Calu3 (cell line): Measurements from ENCODE around the gene ARID3B. TPM values are rescaled to one million over a fixed set of nuclear protein-coding genes. Genes with fewer than 3 reads are reported as not detected.

Experiments
- BruUV-seq: library from RNA; stranded (reverse); fragments of 400-500 nt; replicated peaks from 2 replicates; lab custom pipeline; 2021; lab: Mats Ljungman, UMichigan
- CTCF ChIA-PET: fragments of 300-600 bp; sonication (Branson Sonifier 250); formaldehyde crosslinking; loops from one replicate; lab custom pipeline; 2022; ENCODE audit warnings: antibody characterized with exemption; lab: Charles Lee
- DNase-seq: peaks from one replicate; pipeline ENCODE4 v3.0.0; 2022
- H3K27ac Mint-ChIP-seq: one replicate; pipeline ENCODE4 v1.8.0; 2022; ENCODE audit warnings: mixed read lengths; ENCODE audit not compliant: unreplicated experiment
- H3K27me3 Mint-ChIP-seq: one replicate; pipeline ENCODE4 v1.8.0; 2022; ENCODE audit warnings: mixed read lengths; ENCODE audit not compliant: unreplicated experiment
- H3K36me3 Mint-ChIP-seq: one replicate; pipeline ENCODE4 v1.8.0; 2022; ENCODE audit warnings: mild to moderate bottlenecking, moderate library complexity, mixed read lengths; ENCODE audit not compliant: insufficient read depth, unreplicated experiment
- H3K4me1 Mint-ChIP-seq: one replicate; pipeline ENCODE4 v1.8.0; 2022; ENCODE audit warnings: mild to moderate bottlenecking, low read depth, mixed read lengths; ENCODE audit not compliant: unreplicated experiment
- H3K4me3 Mint-ChIP-seq: one replicate; pipeline ENCODE4 v1.8.0; 2022; ENCODE audit warnings: mild to moderate bottlenecking, low read depth, moderate library complexity, mixed read lengths; ENCODE audit not compliant: unreplicated experiment
- H3K9me3 Mint-ChIP-seq: one replicate; pipeline ENCODE4 v1.8.0; 2022; ENCODE audit warnings: low read depth, mixed read lengths; ENCODE audit not compliant: unreplicated experiment
- CTCF ChIP-seq: fragments of 200-600 bp; IDR thresholded peaks from one replicate; pipeline ENCODE4 v1.8.0; 2022; ENCODE audit warnings: antibody characterized with exemption; ENCODE audit not compliant: unreplicated experiment
- intact Hi-C: fragments of 100-400 bp; cut with micrococcal nuclease; formaldehyde crosslinking; loops from one replicate; pipeline ENCODE4 v1.10.0; 2022; ENCODE audit not compliant: unreplicated experiment
- total RNA-seq: library from RNA; stranded (reverse); gene quantifications from 2 replicates; pipeline ENCODE4 v1.2.3, GENCODE V29; 2022

Gene ARID3B
- total RNA-seq, 1 experiment from 2014 or later = 10.6 TPM

GRCh38 chr15:74548241-74548640 lies 7.2 kb downstream of the ARID3B start:
- intact Hi-C loops = loop anchor here (5.0 to 10.0 kb wide), 3 partner anchors 56 to 173 kb away; no protein-coding TSS in a partner anchor
- H3K27ac Mint-ChIP-seq = no peak overlapping the region
- no peak overlapping the region for H3K4me3 Mint-ChIP-seq
- CTCF ChIA-PET = no interaction called here
- TF ChIP-seq CTCF = no peak
- H3K27me3 Mint-ChIP-seq = peaks cover 6% of the 10 kb centered on the region
- no peak for DNase-seq
- no peaks in the 10 kb centered on the region for H3K9me3 Mint-ChIP-seq
- H3K36me3 Mint-ChIP-seq = peaks cover 16% of the 10 kb centered on the region
- no TSS peak for BruUV-seq
- peaks cover 20% of the 10 kb centered on the region for H3K4me1 Mint-ChIP-seq

GRCh38 chr15:74549816-74550215 lies 8.8 kb downstream of the ARID3B start:
- H3K4me3 Mint-ChIP-seq = no peak overlapping the region
- DNase-seq = no peak
- peaks cover 13% of the 10 kb centered on the region for H3K4me1 Mint-ChIP-seq
- peaks cover 10% of the 10 kb centered on the region for H3K36me3 Mint-ChIP-seq
- H3K27me3 Mint-ChIP-seq = no peaks in the 10 kb centered on the region
- CTCF ChIA-PET = interaction anchor here (0.5 kb wide), 1 partner anchor 58 kb away, joined by 4 read pairs; no protein-coding TSS in a partner anchor
- no peaks in the 10 kb centered on the region for H3K9me3 Mint-ChIP-seq
- BruUV-seq = no TSS peak
- intact Hi-C loops = loop anchor here (5.0 to 10.0 kb wide), 3 partner anchors 58 to 175 kb away; no protein-coding TSS in a partner anchor
- no peak for TF ChIP-seq CTCF
- H3K27ac Mint-ChIP-seq = no peak overlapping the region

GRCh38 chr15:74551714-74552113 lies 10.7 kb downstream of the ARID3B start:
- no peaks in the 10 kb centered on the region for H3K4me1 Mint-ChIP-seq
- no peak for DNase-seq
- BruUV-seq = no TSS peak
- H3K27me3 Mint-ChIP-seq = no peaks in the 10 kb centered on the region
- H3K36me3 Mint-ChIP-seq = no peaks in the 10 kb centered on the region
- H3K27ac Mint-ChIP-seq = no peak overlapping the region
- intact Hi-C loops = no loop called here
- no peak overlapping the region for H3K4me3 Mint-ChIP-seq
- H3K9me3 Mint-ChIP-seq = no peaks in the 10 kb centered on the region
- no peak for TF ChIP-seq CTCF
- CTCF ChIA-PET = interaction anchor here (0.6 to 1.0 kb wide), 4 partner anchors 9 to 955 kb away, joined by 3 to 9 read pairs (median 5); partner anchors contain the start of gene ARID3B

GRCh38 chr15:74552773-74553441 lies 11.9 kb downstream of the ARID3B start:
- no peaks in the 10 kb centered on the region for H3K9me3 Mint-ChIP-seq
- intact Hi-C loops = no loop called here
- no peak for TF ChIP-seq CTCF
- BruUV-seq = no TSS peak
- no peak overlapping the region for H3K27ac Mint-ChIP-seq
- CTCF ChIA-PET = interaction anchor here (0.6 kb wide), 1 partner anchor 483 kb away, joined by 3 read pairs; no protein-coding TSS in a partner anchor
- H3K36me3 Mint-ChIP-seq = no peaks in the 10 kb centered on the region
- no peak overlapping the region for H3K4me3 Mint-ChIP-seq
- no peak for DNase-seq
- no peaks in the 10 kb centered on the region for H3K4me1 Mint-ChIP-seq
- no peaks in the 10 kb centered on the region for H3K27me3 Mint-ChIP-seq
